CD4-positive, alpha-beta T cell treated with Interleukin-10 for 1 hour (primary cell): Measurements from ENCODE around the gene UROC1.

Experiments
- DNase-seq: peaks from one replicate; pipeline ENCODE4 v3.0.0-alpha.2; 2020

The UROC1 gene

GRCh38 chr3:126515066-126515706 lies 2.4 kb downstream of the UROC1 start:
- DNase-seq: no peak

GRCh38 chr3:126514161-126514560 lies 3.4 kb downstream of the UROC1 start:
- DNase-seq: no peak

- no peak for DNase-seq
Observed at GRCh38 chr3:126512916-126513650, 4.5 kb downstream of the UROC1 start.

- no peak for DNase-seq
Observed at GRCh38 chr3:126512026-126512425, 5.5 kb downstream of the UROC1 start.

- no peak for DNase-seq
Observed at GRCh38 chr3:126511291-126511690, 6.3 kb downstream of the UROC1 start.

GRCh38 chr3:126510308-126510910 lies 7.2 kb downstream of the UROC1 start:
- no peak for DNase-seq

- DNase-seq: no peak
Observed at GRCh38 chr3:126509597-126510307, 7.8 kb downstream of the UROC1 start.

- DNase-seq: no peak
Observed at GRCh38 chr3:126508564-126508964, 9.0 kb downstream of the UROC1 start.

GRCh38 chr3:126507886-126508285 lies 9.7 kb downstream of the UROC1 start:
- DNase-seq: no peak

- DNase-seq: no peak
Observed at GRCh38 chr3:126503701-126504100, 13.9 kb downstream of the UROC1 start.

GRCh38 chr3:126502656-126503055 lies 14.9 kb downstream of the UROC1 start:
- no peak for DNase-seq

- no peak for DNase-seq
Observed at GRCh38 chr3:126501736-126502135, 15.8 kb downstream of the UROC1 start.

- no peak for DNase-seq
Observed at GRCh38 chr3:126501054-126501453, 16.5 kb downstream of the UROC1 start.

GRCh38 chr3:126500016-126500415 lies 17.6 kb downstream of the UROC1 start:
- DNase-seq: no peak

- no peak for DNase-seq
Observed at GRCh38 chr3:126499401-126499800, 18.2 kb downstream of the UROC1 start.

- no peak for DNase-seq
Observed at GRCh38 chr3:126498929-126499328, 18.6 kb downstream of the UROC1 start.

- no peak for DNase-seq
Observed at GRCh38 chr3:126498461-126498860, 19.1 kb downstream of the UROC1 start.

- DNase-seq: no peak
Observed at GRCh38 chr3:126497956-126498355, 19.6 kb downstream of the UROC1 start.

- DNase-seq: no peak
Observed at GRCh38 chr3:126496894-126497850, 20.4 kb downstream of the UROC1 start.

GRCh38 chr3:126495786-126496185 lies 21.8 kb downstream of the UROC1 start:
- DNase-seq: no peak

GRCh38 chr3:126494970-126495230 lies 22.7 kb downstream of the UROC1 start:
- DNase-seq: no peak

- no peak for DNase-seq
Observed at GRCh38 chr3:126494204-126494969, 23.2 kb downstream of the UROC1 start.
